Activated CD4-positive, CD25-positive, alpha-beta regulatory T cell treated with anti-CD3 and anti-CD28 coated beads, Interleukin-2, amount 50 U/mL, for 24 hours (primary cell): ENCODE measurements around the gene KRT83.
"Not testable (repeated sequence)": the region's sequence is repeated elsewhere in the genome, so short reads cannot be mapped to it uniquely, and the experiment has no call there.

Experiments used
- ATAC-seq, 2 donors: fragments of 150-1000 bp; cut with Tn5 transposase; one replicate each; pipeline ENCODE4 v1.10.0; 2021; ENCODE audit warnings: mild to moderate bottlenecking in 1 of 2, moderate library complexity in 1 of 2

KRT83 gene

DNA sequence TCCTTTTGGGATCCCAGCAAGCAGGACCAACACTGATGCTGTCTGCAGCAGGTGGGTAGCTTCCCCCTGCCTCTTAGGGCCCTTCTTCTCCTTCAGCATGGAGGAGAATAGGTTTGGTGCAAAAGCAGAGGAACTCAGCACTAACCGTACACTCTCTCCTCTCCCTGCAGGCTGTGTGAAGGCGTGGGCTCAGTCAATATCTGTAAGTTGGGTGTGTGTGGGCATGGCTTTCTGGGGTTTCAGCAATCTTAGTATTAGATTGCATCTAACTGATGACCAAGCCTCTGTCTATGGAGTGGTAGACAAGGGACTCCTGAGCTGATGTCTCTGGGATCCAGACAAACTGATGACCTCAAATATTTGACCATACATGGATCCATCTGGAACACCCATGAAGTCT is 31.8 kb upstream of the KRT83 start:
- no peak for ATAC-seq

- peak; percentile 44 to 74 for ATAC-seq
Observed at GRCh38 chr12:52351196-52352059, 30.2 kb upstream of the KRT83 start.

- ATAC-seq = no peak
Observed at GRCh38 chr12:52350786-52351185, 29.6 kb upstream of the KRT83 start.

GRCh38 chr12:52350021-52350620 is 28.9 kb upstream of the KRT83 start:
- ATAC-seq = no peak

DNA sequence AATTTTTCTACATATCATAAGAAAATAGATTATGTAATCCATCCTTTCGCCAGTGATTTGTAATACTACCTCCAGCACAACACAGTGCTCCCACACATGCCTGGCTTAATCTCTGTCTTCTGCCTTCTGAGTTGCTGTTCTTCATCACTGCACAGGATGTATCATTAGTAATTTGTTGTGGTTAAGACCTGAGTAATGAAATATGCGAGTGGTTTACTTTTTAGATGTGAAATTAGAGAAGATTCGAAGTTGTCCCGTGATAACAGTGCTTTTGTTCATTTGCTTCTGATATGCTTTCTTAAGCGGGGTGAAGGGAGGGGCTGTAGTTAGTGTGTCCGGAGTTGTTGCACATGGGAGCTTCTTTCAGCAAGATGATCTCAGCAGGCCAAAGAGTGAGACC is 28.0 kb upstream of the KRT83 start:
- ATAC-seq = peak; percentile 40 to 57

- no peak for ATAC-seq
Observed at GRCh38 chr12:52347551-52348510, 26.6 kb upstream of the KRT83 start.

GRCh38 chr12:52347016-52347415 is 25.8 kb upstream of the KRT83 start:
- no peak for ATAC-seq

- no peak for ATAC-seq
Observed at GRCh38 chr12:52346593-52346992, 25.4 kb upstream of the KRT83 start.

DNA sequence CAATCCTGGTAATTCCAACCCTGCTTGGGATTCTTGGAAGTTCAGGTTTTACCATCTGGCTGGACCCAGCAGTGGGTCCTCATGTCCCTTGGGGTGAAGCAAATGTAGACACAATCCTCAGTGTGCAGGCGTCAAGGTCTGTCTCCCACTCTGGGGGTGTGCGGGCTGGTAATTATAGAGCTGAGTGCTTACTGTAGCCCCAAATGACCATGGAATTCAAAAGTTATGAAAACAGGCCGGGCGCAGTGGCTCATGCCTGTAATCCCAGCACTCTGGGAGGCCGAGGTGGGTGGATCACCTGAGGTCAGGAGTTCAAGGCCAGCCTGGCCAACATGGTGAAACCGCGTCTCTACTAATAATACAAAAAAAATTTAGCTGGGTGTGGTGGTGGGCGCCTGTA is 23.8 kb upstream of the KRT83 start:
- not testable (repeated sequence) for ATAC-seq

DNA sequence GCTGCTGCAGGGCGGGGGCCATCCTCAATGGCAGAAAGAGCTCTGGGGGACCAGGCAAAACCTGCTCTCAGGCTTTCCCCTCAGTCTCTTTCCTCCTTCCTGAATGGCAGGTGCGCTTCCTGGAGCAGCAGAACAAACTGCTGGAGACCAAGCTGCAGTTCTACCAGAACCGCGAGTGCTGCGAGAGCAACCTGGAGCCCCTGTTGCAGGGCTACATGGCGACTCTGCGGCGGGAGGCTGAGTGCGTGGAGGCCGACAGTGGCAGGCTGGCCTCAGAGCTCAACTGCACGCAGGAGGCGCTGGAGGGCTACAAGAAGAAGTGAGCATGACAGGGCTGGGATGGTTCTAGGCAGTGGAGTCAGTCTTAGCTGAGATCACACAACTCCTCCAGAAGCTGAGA is 22.9 kb upstream of the KRT83 start:
- no peak for ATAC-seq

DNA sequence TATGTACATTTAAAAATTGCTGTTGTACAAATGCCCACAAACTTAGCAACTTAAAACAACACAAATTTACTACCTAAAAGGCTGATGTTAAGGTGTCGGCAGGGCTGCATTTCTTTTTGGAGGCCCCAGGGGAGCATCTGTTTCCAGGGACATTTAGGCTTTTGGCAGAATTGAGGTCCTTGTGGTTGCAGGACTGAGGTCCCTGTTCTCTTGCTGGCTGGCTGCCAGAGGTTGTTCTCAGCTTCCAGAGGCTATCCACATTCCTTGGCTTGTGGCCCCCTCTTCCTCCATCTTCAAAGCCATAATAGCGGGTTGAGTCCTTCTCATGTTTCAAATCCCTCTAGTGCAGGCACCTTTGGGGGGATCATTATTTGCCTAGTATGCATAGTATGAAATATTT is 22.4 kb upstream of the KRT83 start:
- no peak for ATAC-seq

DNA sequence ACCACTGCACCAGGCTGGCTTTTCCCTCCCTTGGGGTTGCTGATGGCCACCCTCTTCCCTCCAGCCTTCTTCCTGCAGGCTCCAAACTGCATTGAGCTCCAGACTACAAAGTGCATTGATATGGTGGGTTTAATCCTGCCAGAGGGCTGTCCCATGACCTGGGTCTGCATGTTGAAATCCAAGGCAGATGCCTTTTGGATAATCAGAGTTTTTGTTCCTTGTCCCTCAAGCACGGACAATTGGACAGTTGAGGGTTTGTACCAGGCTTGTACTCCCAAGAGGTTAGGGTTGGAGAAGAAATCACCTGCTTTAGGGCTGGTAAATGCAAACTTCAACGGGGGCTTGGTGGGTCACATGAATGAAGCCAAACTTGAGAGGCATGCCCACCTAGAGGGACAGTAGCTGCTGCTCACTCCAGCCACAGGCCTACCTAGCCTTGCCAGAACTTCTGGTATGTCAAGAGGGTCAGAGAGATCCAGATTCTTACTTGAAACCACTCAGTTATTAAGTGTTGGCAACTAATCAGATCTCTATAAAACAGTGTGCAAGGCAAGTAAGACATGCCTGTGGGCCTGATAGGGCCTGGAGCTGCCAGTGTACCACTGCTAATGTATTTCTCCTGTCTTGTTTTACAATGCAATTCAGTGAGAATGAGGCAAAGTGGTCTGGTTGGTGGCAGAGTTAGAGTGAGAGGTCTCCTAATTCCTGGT is 21.7 kb upstream of the KRT83 start:
- no peak for ATAC-seq

GRCh38 chr12:52341066-52341580 is 19.9 kb upstream of the KRT83 start:
- ATAC-seq = no peak

- no peak for ATAC-seq
Observed at GRCh38 chr12:52338241-52338960, 17.2 kb upstream of the KRT83 start.

DNA sequence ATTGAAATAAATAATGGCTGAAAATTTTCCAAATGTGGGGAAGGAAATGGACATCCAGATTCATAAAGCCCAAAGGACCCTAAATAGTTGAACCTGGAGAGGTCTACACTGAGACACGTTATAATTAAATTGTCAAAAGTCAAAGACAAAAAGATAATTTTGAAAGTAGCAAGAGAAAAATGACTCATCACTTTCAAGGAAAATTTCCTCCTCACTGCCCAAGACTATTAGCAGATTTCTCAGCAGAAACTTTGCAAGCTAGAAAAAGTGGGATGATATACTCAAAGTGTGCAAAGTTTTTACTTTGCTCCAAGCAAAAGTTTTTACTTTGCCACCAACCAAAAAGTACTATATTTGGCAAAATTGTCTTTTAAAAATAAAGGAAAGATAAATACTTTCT is 15.9 kb upstream of the KRT83 start:
- no peak for ATAC-seq

DNA sequence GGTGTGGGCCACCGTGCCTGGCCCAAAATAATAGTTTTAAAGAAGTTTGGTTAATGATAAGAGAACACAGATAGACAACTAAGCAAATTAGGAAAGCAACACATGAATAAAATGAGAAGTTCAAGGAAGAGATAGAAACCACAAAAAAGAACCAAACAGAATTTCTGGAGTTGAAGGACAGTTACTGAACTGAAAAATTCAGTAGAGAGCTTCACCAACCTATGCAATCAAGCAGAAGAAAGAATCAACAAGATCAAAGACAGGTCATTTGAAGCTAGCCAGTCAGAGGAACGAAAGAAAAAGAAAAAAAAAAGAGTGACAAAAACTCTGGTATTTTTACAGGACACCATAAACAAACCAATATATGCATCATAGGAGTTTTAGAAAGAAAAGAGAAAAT is 15.4 kb upstream of the KRT83 start:
- ATAC-seq = no peak

DNA sequence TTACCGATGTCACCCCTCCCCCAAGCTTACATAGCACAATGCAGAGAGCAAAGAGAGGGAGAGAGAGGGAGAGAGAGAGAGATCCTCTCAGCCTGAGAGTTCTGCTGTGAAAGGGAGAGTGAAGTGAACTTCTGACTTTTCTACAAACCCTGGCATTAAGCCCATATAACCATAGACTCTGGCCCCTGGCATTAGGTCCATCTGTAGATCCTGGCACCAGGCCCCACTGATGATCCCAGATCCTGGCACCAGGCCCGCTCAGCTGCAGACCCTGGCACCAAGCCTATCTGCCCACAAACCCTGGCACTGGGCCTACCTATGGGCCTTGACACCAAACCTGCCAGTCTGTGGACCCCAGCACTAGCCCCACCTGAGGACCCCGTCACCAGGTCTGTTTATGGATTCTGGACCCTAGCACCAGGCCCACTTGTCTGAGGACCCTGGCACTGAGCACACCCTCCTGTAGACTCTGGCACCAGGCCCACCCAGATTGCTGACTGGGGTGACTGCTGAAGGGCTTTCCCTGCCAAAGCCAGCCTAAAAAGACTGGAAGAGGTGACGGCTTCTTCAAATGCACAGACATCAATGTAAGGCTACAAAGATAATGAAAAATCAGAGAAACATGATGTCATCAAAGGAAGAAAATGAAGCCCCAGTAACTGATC is 14.5 kb upstream of the KRT83 start:
- no peak for ATAC-seq

- ATAC-seq = no peak
Observed at GRCh38 chr12:52334185-52334584, 13.0 kb upstream of the KRT83 start.

DNA sequence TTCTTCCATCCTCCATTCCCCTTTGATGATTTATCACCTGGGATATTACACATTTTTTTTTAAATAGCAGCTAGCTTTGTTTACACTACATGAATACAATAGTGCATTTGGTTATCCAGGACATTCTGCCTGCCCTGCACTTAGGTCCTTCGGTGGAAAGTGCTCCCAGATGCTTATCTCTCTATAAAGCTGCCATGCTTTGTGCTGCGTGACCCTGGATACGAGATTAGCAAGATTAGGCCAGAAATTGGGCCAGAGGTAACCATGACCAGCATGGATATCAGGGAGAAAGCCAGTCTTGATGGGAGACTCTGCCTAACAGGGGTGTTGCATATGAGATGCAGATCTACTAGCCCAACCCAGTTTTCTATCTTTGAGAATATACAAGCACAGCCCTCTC is 12.1 kb upstream of the KRT83 start:
- ATAC-seq = no peak

GRCh38 chr12:52332381-52332780 is 11.2 kb upstream of the KRT83 start:
- ATAC-seq = no peak

DNA sequence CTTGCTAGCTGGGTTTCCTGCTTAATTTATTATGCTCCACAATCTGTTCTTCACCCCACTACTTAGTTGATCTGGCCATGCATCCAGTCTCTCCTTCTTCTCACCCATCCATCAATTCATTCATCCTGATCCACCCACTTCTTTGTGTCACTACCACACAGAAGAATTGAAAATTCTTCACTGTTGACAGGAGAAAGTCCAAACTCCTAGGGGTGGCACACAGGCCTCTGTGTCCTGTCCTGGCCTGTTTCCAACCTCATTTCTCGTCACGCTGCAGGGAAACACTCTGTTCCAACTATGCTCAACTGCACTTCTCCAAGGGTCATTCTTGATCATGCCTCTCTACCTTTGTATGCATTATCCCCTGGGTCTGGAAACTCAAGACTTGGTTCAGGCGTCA is 10.6 kb upstream of the KRT83 start:
- ATAC-seq = no peak
